ENCODE measurements around the gene GPHA2. TPM values are rescaled to one million over a fixed set of nuclear protein-coding genes. Genes with fewer than 3 reads are reported as not detected.

Gene GPHA2
- total and polyA plus RNA-seq, 2 of the 13 experiments (the other 11 are each of a cell fraction or from before 2014, with no cell fraction given) = 13.0 to 19.1 TPM

DNA sequence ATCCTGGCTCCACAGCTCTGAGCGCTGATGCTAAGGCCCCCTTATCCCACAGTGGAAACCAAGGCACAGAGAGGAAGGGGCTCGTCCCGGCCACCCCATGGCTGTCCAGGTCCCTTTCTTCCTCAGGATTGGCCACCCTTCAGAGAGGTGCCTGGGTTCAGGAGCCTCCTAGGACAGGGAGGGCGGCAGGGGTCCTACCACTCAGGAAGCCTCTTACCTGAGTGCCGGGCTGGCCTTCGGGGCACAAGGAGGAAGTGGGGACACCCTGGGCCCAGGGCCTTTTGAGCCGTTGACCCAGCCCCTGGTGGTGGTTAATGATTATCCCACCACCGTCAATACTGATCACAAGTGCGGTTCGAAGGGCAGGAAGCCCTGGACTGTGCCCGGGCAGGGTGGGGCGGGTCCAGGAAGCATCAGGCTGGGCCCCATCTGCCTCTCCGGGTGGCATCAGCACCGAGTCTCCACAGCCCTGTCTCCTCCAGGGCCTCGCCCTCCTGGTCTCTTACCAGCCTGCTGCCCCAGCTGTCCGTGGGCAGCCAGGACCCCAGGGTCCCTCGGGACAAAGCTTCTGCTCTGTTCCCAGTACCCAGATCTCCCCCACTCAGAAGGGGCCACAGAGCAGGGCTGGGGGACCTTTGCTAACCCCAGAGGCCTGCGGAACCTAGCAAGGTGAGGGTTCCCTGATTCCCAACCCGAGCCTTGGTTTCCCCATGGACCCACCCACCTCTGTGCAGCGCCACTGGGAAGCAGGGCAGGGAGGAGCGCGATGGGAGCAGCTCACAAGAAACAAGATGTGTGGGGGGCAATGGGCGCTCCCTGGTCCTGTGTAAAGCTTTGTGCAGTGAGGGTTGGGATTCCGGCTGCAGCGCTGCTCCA, 42.3 kb downstream of the GPHA2 start (continued):
- TF ChIP-seq, protein P1, sequence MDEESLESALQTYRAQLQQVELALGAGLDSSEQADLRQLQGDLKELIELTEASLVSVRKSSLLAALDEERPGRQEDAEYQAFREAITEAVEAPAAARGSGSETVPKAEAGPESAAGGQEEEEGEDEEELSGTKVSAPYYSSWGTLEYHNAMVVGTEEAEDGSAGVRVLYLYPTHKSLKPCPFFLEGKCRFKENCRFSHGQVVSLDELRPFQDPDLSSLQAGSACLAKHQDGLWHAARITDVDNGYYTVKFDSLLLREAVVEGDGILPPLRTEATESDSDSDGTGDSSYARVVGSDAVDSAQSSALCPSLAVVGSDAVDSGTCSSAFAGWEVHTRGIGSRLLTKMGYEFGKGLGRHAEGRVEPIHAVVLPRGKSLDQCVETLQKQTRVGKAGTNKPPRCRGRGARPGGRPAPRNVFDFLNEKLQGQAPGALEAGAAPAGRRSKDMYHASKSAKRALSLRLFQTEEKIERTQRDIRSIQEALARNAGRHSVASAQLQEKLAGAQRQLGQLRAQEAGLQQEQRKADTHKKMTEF (CRISPR knock-in tag; IDR thresholded peaks at IDR 0.05) = peak; percentile 70; the same call in 1 of the 2 replicates
- TF ChIP-seq, protein P2, sequence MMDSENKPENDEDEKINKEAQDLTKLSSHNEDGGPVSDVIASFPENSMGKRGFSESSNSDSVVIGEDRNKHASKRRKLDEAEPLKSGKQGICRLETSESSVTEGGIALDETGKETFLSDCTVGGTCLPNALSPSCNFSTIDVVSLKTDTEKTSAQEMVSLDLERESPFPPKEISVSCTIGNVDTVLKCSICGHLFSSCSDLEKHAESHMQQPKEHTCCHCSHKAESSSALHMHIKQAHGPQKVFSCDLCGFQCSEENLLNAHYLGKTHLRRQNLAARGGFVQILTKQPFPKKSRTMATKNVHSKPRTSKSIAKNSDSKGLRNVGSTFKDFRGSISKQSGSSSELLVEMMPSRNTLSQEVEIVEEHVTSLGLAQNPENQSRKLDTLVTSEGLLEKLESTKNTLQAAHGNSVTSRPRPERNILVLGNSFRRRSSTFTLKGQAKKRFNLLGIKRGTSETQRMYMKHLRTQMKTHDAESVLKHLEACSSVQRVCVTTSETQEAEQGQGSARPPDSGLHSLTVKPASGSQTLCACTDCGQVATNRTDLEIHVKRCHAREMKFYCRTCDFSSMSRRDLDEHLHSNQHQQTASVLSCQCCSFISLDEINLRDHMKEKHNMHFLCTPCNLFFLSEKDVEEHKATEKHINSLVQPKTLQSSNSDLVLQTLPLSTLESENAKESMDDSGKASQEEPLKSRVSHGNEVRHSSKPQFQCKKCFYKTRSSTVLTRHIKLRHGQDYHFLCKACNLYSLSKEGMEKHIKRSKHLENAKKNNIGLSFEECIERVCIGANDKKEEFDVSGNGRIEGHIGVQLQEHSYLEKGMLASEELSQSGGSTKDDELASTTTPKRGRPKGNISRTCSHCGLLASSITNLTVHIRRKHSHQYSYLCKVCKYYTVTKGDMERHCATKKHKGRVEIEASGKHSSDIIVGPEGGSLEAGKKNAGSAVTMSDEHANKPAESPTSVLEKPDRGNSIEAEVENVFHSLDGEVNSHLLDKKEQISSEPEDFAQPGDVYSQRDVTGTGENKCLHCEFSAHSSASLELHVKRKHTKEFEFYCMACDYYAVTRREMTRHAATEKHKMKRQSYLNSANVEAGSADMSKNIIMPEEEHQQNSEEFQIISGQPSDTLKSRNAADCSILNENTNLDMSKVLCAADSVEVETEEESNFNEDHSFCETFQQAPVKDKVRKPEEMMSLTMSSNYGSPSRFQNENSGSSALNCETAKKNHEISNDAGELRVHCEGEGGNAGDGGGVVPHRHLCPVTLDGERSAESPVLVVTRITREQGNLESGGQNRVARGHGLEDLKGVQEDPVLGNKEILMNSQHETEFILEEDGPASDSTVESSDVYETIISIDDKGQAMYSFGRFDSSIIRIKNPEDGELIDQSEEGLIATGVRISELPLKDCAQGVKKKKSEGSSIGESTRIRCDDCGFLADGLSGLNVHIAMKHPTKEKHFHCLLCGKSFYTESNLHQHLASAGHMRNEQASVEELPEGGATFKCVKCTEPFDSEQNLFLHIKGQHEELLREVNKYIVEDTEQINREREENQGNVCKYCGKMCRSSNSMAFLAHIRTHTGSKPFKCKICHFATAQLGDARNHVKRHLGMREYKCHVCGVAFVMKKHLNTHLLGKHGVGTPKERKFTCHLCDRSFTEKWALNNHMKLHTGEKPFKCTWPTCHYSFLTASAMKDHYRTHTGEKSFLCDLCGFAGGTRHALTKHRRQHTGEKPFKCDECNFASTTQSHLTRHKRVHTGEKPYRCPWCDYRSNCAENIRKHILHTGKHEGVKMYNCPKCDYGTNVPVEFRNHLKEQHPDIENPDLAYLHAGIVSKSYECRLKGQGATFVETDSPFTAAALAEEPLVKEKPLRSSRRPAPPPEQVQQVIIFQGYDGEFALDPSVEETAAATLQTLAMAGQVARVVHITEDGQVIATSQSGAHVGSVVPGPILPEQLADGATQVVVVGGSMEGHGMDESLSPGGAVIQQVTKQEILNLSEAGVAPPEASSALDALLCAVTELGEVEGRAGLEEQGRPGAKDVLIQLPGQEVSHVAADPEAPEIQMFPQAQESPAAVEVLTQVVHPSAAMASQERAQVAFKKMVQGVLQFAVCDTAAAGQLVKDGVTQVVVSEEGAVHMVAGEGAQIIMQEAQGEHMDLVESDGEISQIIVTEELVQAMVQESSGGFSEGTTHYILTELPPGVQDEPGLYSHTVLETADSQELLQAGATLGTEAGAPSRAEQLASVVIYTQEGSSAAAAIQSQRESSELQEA (CRISPR knock-in tag; IDR thresholded peaks at IDR 0.05; ENCODE audit: not compliant biosample characterization) = no peak
- TF ChIP-seq ZSCAN21 (CRISPR knock-in tag; IDR thresholded peaks at IDR 0.05; ENCODE audit: borderline replicate concordance) (peak; percentile 66; the same call in 1 of the 2 replicates), KDM5A (IDR thresholded peaks at IDR 0.05; ENCODE audit: borderline replicate concordance, low read length) (no peak), GATA4 (IDR thresholded peaks at IDR 0.05; ENCODE audit: borderline replicate concordance, low read depth) (peak; percentile 76; the same call in 1 of the 2 replicates), THAP7 (CRISPR knock-in tag; IDR thresholded peaks at IDR 0.05) (0 out of 2 replicates have a peak, but pooled peaks have one; percentile 10), XRCC5 (optimal IDR thresholded peaks at IDR 0.05; ENCODE audit: low read length) (peak; percentile 31), THAP11 (CRISPR knock-in tag; IDR thresholded peaks at IDR 0.05) (peak; percentile 72), PPARG (CRISPR knock-in tag; conservative IDR thresholded peaks at IDR 0.05) (peak; percentile 71), ZNF564 (CRISPR knock-in tag; IDR thresholded peaks at IDR 0.05) (peak; percentile 75; the same call in 1 of the 2 replicates), ATF5 (CRISPR knock-in tag; IDR thresholded peaks at IDR 0.05; ENCODE audit: low read depth) (peak; percentile 81; the same call in 1 of the 2 replicates), PHF5A (CRISPR knock-in tag; IDR thresholded peaks at IDR 0.05; ENCODE audit: low read depth, unreplicated experiment) (peak; percentile 82), MBNL3 (CRISPR knock-in tag; conservative IDR thresholded peaks at IDR 0.05) (no peak), FOSL2 (CRISPR knock-in tag; IDR thresholded peaks at IDR 0.05) (peak; percentile 40; the same call in 1 of the 2 replicates)
- TF ChIP-seq, protein P3, sequence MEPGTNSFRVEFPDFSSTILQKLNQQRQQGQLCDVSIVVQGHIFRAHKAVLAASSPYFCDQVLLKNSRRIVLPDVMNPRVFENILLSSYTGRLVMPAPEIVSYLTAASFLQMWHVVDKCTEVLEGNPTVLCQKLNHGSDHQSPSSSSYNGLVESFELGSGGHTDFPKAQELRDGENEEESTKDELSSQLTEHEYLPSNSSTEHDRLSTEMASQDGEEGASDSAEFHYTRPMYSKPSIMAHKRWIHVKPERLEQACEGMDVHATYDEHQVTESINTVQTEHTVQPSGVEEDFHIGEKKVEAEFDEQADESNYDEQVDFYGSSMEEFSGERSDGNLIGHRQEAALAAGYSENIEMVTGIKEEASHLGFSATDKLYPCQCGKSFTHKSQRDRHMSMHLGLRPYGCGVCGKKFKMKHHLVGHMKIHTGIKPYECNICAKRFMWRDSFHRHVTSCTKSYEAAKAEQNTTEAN (CRISPR knock-in tag; conservative IDR thresholded peaks at IDR 0.05) = 0 out of 2 replicates have a peak, but pooled peaks have one; percentile 11

All from HepG2 (cell line).